ENCODE measurements around the gene TAF1B.

GRCh38 chr2:9889812-9890261, 46.6 kb downstream of the TAF1B start:
- TF ChIP-seq REST (IDR thresholded peaks at IDR 0.05; ENCODE audit: low read depth) = no peak
- no peak for TF ChIP-seq CEBPB (IDR thresholded peaks at IDR 0.05)
- no peak for TF ChIP-seq USF1 (IDR thresholded peaks at IDR 0.05)
- no peak for TF ChIP-seq EGR1 (IDR thresholded peaks at IDR 0.05)
- TF ChIP-seq FOXM1 (IDR thresholded peaks at IDR 0.05; ENCODE audit: borderline replicate concordance, low read depth) = no peak
- no peak for TF ChIP-seq YY1 (IDR thresholded peaks at IDR 0.05; ENCODE audit: low read depth)
- no peak for TF ChIP-seq RAD21 (IDR thresholded peaks at IDR 0.05; ENCODE audit: low read depth)
- TF ChIP-seq TEAD4 (IDR thresholded peaks at IDR 0.05) = no peak
- no peak for TF ChIP-seq EP300 (IDR thresholded peaks at IDR 0.05; ENCODE audit: borderline replicate concordance)
- TF ChIP-seq TCF12 (IDR thresholded peaks at IDR 0.05; ENCODE audit: low read depth) = no peak
- TF ChIP-seq MAX (IDR thresholded peaks at IDR 0.05) = no peak
- no peak for TF ChIP-seq TAF1 (IDR thresholded peaks at IDR 0.05; ENCODE audit: low read depth)
- TF ChIP-seq CREB1 (IDR thresholded peaks at IDR 0.05; ENCODE audit: low read depth) = no peak
- no peak for TF ChIP-seq NFIC (IDR thresholded peaks at IDR 0.05)

All from Ishikawa (cell line).